ENCODE results near the gene USP6. TPM values are rescaled to one million over a fixed set of nuclear protein-coding genes. Genes with fewer than 3 reads are reported as not detected.

The USP6 gene
- total RNA-seq, 4 donors from 2014 or later = 0.04 to 0.98 (median 0.19) TPM; not detected in 1

GRCh38 chr17:5203178-5203907 is 87.5 kb downstream of the USP6 start:
- WGBS, 2 donors = 98 to 99% methylated on average over 11 to 14 of the region's 14 CpGs

GRCh38 chr17:5203908-5204294 is 88.1 kb downstream of the USP6 start:
- WGBS, 2 donors = 90 to 97% methylated on average over 1 of the region's 1 CpG
- DNase-seq (ENCODE audit: low spot score in 2 of 2) = no peak
- intact Hi-C loops (cut with DNase I; ENCODE audit: low total_unique reads) = no loop called here
- TF ChIP-seq CTCF (IDR thresholded peaks at IDR 0.05) (no peak), POLR2A (IDR thresholded peaks at IDR 0.05) (no peak)
- H3K4me3 ChIP-seq (ENCODE audit: low read depth, poor library complexity, severe bottlenecking) = no peak overlapping the region

More at GRCh38 chr17:5203178-5203907, 87.5 kb downstream of the USP6 start:
- no peak for TF ChIP-seq CTCF (IDR thresholded peaks at IDR 0.05)
- TF ChIP-seq POLR2A (IDR thresholded peaks at IDR 0.05) = no peak
- DNase-seq (ENCODE audit: low spot score in 2 of 2) = peak in 1 of 2 donors; percentile 46
- intact Hi-C loops (cut with DNase I; ENCODE audit: low total_unique reads) = no loop called here
- no peak overlapping the region for H3K4me3 ChIP-seq (ENCODE audit: low read depth, poor library complexity, severe bottlenecking)

- WGBS, 2 donors = 89 to 92% methylated on average over 3 of the region's 3 CpGs
- DNase-seq (ENCODE audit: low spot score in 2 of 2) = no peak
- intact Hi-C loops (cut with DNase I; ENCODE audit: low total_unique reads) = no loop called here
- no peak overlapping the region for H3K4me3 ChIP-seq (ENCODE audit: low read depth, poor library complexity, severe bottlenecking)
- TF ChIP-seq CTCF (IDR thresholded peaks at IDR 0.05) (no peak), POLR2A (IDR thresholded peaks at IDR 0.05) (no peak)
Observed at GRCh38 chr17:5209396-5209795, 93.6 kb downstream of the USP6 start.

- WGBS, 2 donors = 92 to 93% methylated on average over 5 of the region's 5 CpGs
- no peak overlapping the region for H3K4me3 ChIP-seq (ENCODE audit: low read depth, poor library complexity, severe bottlenecking)
- intact Hi-C loops (cut with DNase I; ENCODE audit: low total_unique reads) = no loop called here
- no peak for TF ChIP-seq POLR2A (IDR thresholded peaks at IDR 0.05)
- no peak for TF ChIP-seq CTCF (IDR thresholded peaks at IDR 0.05)
- no peak for DNase-seq (ENCODE audit: low spot score in 2 of 2)
Observed at GRCh38 chr17:5210091-5210490, 94.3 kb downstream of the USP6 start.

- WGBS, 2 donors = 83 to 90% methylated on average over 8 of the region's 8 CpGs
- no peak overlapping the region for H3K4me3 ChIP-seq (ENCODE audit: low read depth, poor library complexity, severe bottlenecking)
- TF ChIP-seq CTCF (IDR thresholded peaks at IDR 0.05) (no peak), POLR2A (IDR thresholded peaks at IDR 0.05) (no peak)
- intact Hi-C loops (cut with DNase I; ENCODE audit: low total_unique reads) = no loop called here
- DNase-seq (ENCODE audit: low spot score in 2 of 2) = no peak
Observed at GRCh38 chr17:5210614-5211252, 94.9 kb downstream of the USP6 start.
